Measurements from ENCODE around the gene RPS24. TPM values are rescaled to one million over a fixed set of nuclear protein-coding genes. Genes with fewer than 3 reads are reported as not detected.
A peak's percentile ranks its signal among the peaks of the same experiment; 100 is the strongest.

Gene RPS24
- total and polyA plus RNA-seq, 2 of the 13 experiments (the other 11 are each of a cell fraction or from before 2014, with no cell fraction given): 2,690 to 3,319 TPM

GRCh38 chr10:78033637-78034470, at the start of gene RPS24 (continued):
- no peak for TF ChIP-seq ZFP36L1 (CRISPR knock-in tag; IDR thresholded peaks at IDR 0.05)
- peak; percentile 44; the same call in 1 of the 2 replicates for TF ChIP-seq IRF2 (CRISPR knock-in tag; IDR thresholded peaks at IDR 0.05)
- peak; percentile 43 for TF ChIP-seq ZNF777 (CRISPR knock-in tag; IDR thresholded peaks at IDR 0.05)
- TF ChIP-seq RFXANK (CRISPR knock-in tag; IDR thresholded peaks at IDR 0.05): no peak
- no peak for TF ChIP-seq ZNF503 (CRISPR knock-in tag; IDR thresholded peaks at IDR 0.05)
- TF ChIP-seq MLXIP (CRISPR knock-in tag; IDR thresholded peaks at IDR 0.05; ENCODE audit: borderline replicate concordance): no peak
- TF ChIP-seq ZNF563 (CRISPR knock-in tag; IDR thresholded peaks at IDR 0.05): peak; percentile 80; the same call in 1 of the 2 replicates
- TF ChIP-seq ZKSCAN8 (CRISPR knock-in tag; IDR thresholded peaks at IDR 0.05; ENCODE audit: borderline replicate concordance): 0 out of 2 replicates have a peak, but pooled peaks have one; percentile 20
- no peak; the same call in none of the 2 replicates for TF ChIP-seq MED1 (CRISPR knock-in tag; IDR thresholded peaks at IDR 0.05)
- peak; percentile 41; the same call in 1 of the 2 replicates for TF ChIP-seq ZBED4 (CRISPR knock-in tag; IDR thresholded peaks at IDR 0.05; ENCODE audit: borderline replicate concordance)
- TF ChIP-seq ZNF713 (CRISPR knock-in tag; IDR thresholded peaks at IDR 0.05): 0 out of 2 replicates have a peak, but pooled peaks have one; percentile 71
- TF ChIP-seq MYNN (CRISPR knock-in tag; IDR thresholded peaks at IDR 0.05; ENCODE audit: low read depth): no peak
- TF ChIP-seq RBAK (CRISPR knock-in tag; IDR thresholded peaks at IDR 0.05): no peak
- peak; percentile 83 for TF ChIP-seq THAP11 (CRISPR knock-in tag; IDR thresholded peaks at IDR 0.05)
- no peak for TF ChIP-seq ZSCAN30 (CRISPR knock-in tag; IDR thresholded peaks at IDR 0.05)
- peak; percentile 33; the same call in 1 of the 2 replicates for TF ChIP-seq ZNF746 (CRISPR knock-in tag; IDR thresholded peaks at IDR 0.05)
- TF ChIP-seq UBTF (CRISPR knock-in tag; IDR thresholded peaks at IDR 0.05): peak; percentile 87
- TF ChIP-seq NFKB2 (CRISPR knock-in tag; IDR thresholded peaks at IDR 0.05; ENCODE audit: borderline replicate concordance): peak; percentile 89; the same call in 1 of the 2 replicates

All from HepG2 (cell line).